Spleen (tissue), 11 donors: ENCODE results near the gene FOXP1. TPM values are rescaled to one million over a fixed set of nuclear protein-coding genes. Genes with fewer than 3 reads are reported as not detected.

ENCODE experiments used
- DNase-seq: peaks from one replicate; pipeline ENCODE4 v3.0.0-alpha.2; 2020
- H3K27ac ChIP-seq, 8 donors: fragments of 200-600 bp; sonication (generic) in 7 of 8; 1 replicate in 4 of 8; 2 replicates in 4 of 8; pipeline versions ENCODE4 v1.5.0 to v1.8.0; 2016 to 2021; ENCODE audit warnings: inconsistent platforms in 4 of 8, mild to moderate bottlenecking in 4 of 8, moderate library complexity in 1 of 8
- H3K27me3 ChIP-seq, 7 donors: fragments of 200-600 bp; sonication (generic) in 6 of 7; replicated peaks in 1 of 7; 1 replicate in 4 of 7; 2 replicates in 3 of 7; pipeline versions ENCODE4 v1.5.0 to v1.8.0; 2016 to 2021; ENCODE audit warnings: inconsistent platforms in 3 of 7, mild to moderate bottlenecking in 1 of 7
- H3K36me3 ChIP-seq, 6 donors: fragments of 200-600 bp; sonication (generic) in 5 of 6; 1 replicate in 4 of 6; 2 replicates in 2 of 6; pipeline versions ENCODE4 v1.5.0 to v1.8.0; 2016 to 2021; ENCODE audit warnings: inconsistent platforms in 2 of 6
- H3K4me1 ChIP-seq, 6 donors: fragments of 200-600 bp; sonication (generic) in 5 of 6; 1 replicate in 3 of 6; 2 replicates in 3 of 6; pipeline versions ENCODE4 v1.5.0 to v1.8.0; 2016 to 2021; ENCODE audit warnings: inconsistent platforms in 3 of 6
- H3K4me3 ChIP-seq, 8 donors: fragments of 200-600 bp; sonication (generic) in 7 of 8; 1 replicate in 4 of 8; 2 replicates in 4 of 8; pipeline versions ENCODE4 v1.5.0 to v1.8.0; 2016 to 2021; ENCODE audit warnings: inconsistent platforms in 4 of 8, mild to moderate bottlenecking in 4 of 8, moderate library complexity in 2 of 8
- H3K9me3 ChIP-seq, 8 donors: fragments of 200-600 bp; sonication (generic) in 7 of 8; 1 replicate in 4 of 8; 2 replicates in 4 of 8; pipeline versions ENCODE4 v1.5.0 to v1.8.0; 2016 to 2021; ENCODE audit warnings: inconsistent platforms in 4 of 8
- CTCF ChIP-seq, 11 experiments: fragments of 200-600 bp in 7 of 11; fragments of 450-650 bp in 4 of 11; sonication (generic) in 4 of 11; IDR thresholded peaks in 8 of 11; conservative IDR thresholded peaks in 3 of 11; 1 replicate in 7 of 11; 2 replicates in 4 of 11; pipeline versions ENCODE4 v1.4.0 to v1.8.0; 2016 to 2021; ENCODE audit warnings: antibody characterized with exemption in 11 of 11, inconsistent platforms in 4 of 11, mild to moderate bottlenecking in 1 of 11
- POLR2A ChIP-seq, 3 donors: fragments of 450-650 bp; IDR thresholded peaks; one replicate each; pipeline ENCODE4 v1.5.1; 2017; ENCODE audit warnings: antibody characterized with exemption in 3 of 3, mild to moderate bottlenecking in 1 of 3
- POLR2AphosphoS5 ChIP-seq, 3 donors: sonication (generic); formaldehyde crosslinking; IDR thresholded peaks; one replicate each; pipeline ENCODE4 v1.5.1; 2017; ENCODE audit warnings: antibody characterized with exemption in 3 of 3
- WGBS, 5 donors: extraction: QIAGEN DNeasy Blood & Tissue Kit in 3 of 5; methylation state at CpG; one replicate each; pipeline versions ENCODE4 v1.1.5 to v1.1.7; 2013 to 2018; 5-methylcytosine and 5-hydroxymethylcytosine counted together
- intact Hi-C: fragments of 100-400 bp; cut with DNase I; formaldehyde crosslinking; loops from one replicate; pipeline ENCODE4 v1.15.0; 2023; ENCODE audit warnings: low total_unique reads
- polyA plus RNA-seq, 3 donors: library from polyadenylated mRNA; stranded (reverse); fragments of 200-250 nt; gene quantifications; one replicate each; pipeline ENCODE4 v1.2.1, GENCODE V29; 2013
- total RNA-seq, 7 donors: library from RNA; depleted of rRNA in 3 of 7; stranded (reverse); fragments of >200 nt in 3 of 7; fragmentation: NEBNext Ultra II Directional in 4 of 7; extraction: Animal tissue kit (Norgen Biotek cat#: 25700) in 4 of 7; gene quantifications; one replicate each; pipeline versions ENCODE4 v1.1.0 to v1.2.1, GENCODE V29; 2016 to 2021
- donor health status: healthy with polysubstance abuse.
- donor health status: DM: no; HTN: no; CAD: no; lungs with moderate emphysema.
- donor health status: DM: no; HTN: no; CAD: no.
- donor health status: Bipolar disorder and iron deficiency.
- donor health status: healthy.
- donor health status: DM: no; HTN: no; CAD: no.
- donor health status: DM: yes; HTN: yes; CAD: no.

The FOXP1 gene
- total and polyA plus RNA-seq, 10 donors, result 11.1 to 202 (median 153) TPM

GRCh38 chr3:71486831-71487230 lies 96.7 kb downstream of the FOXP1 start:
- H3K27ac ChIP-seq, result peak overlapping the region in 7 of 8 donors; percentile 12 to 75 (median 48)
- H3K4me1 ChIP-seq, result peaks cover 7 to 92% (median 32%) of the 10 kb centered on the region in 6 donors
- TF ChIP-seq POLR2A (IDR thresholded peaks at IDR 0.05), result no peak
- TF ChIP-seq CTCF (IDR thresholded peaks at IDR 0.05 in 8 of 11, conservative IDR thresholded peaks at IDR 0.05 in 3 of 11), result no peak
- no peak for TF ChIP-seq POLR2AphosphoS5 (IDR thresholded peaks at IDR 0.05)
- WGBS, 5 donors, result 79 to 94% (median 86%) methylated on average over 6 of the region's 6 CpGs
- no peak overlapping the region for H3K4me3 ChIP-seq
- peaks cover 0 to 9% (median 0%) of the 10 kb centered on the region in 8 donors for H3K9me3 ChIP-seq
- intact Hi-C loops, result no loop called here
- H3K27me3 ChIP-seq, result no peaks in the 10 kb centered on the region
- no peak for DNase-seq
- H3K36me3 ChIP-seq, result peaks cover 0 to 20% (median 0%) of the 10 kb centered on the region in 6 donors

GRCh38 chr3:71485896-71486295 lies 97.6 kb downstream of the FOXP1 start:
- H3K27ac ChIP-seq, result peak overlapping the region in 3 of 8 donors; percentile 15 to 75 (median 34)
- no peak for DNase-seq
- H3K4me1 ChIP-seq, result peaks cover 7 to 92% (median 31%) of the 10 kb centered on the region in 6 donors
- H3K9me3 ChIP-seq, result peaks cover 0 to 2% (median 0%) of the 10 kb centered on the region in 8 donors
- intact Hi-C loops, result no loop called here
- no peak overlapping the region for H3K4me3 ChIP-seq
- WGBS, 5 donors, result 28 to 58% (median 42%) methylated on average over 1 of the region's 1 CpG
- no peaks in the 10 kb centered on the region for H3K27me3 ChIP-seq
- peaks cover 0 to 10% (median 0%) of the 10 kb centered on the region in 6 donors for H3K36me3 ChIP-seq
- TF ChIP-seq CTCF (IDR thresholded peaks at IDR 0.05 in 8 of 11, conservative IDR thresholded peaks at IDR 0.05 in 3 of 11) (no peak), POLR2AphosphoS5 (IDR thresholded peaks at IDR 0.05) (no peak), POLR2A (IDR thresholded peaks at IDR 0.05) (no peak)

GRCh38 chr3:71484452-71484851 lies 99.1 kb downstream of the FOXP1 start:
- Histone ChIP-seq H3K36me3 (peaks cover 0 to 3% (median 0%) of the 10 kb centered on the region in 6 donors), H3K4me1 (peaks cover 7 to 97% (median 31%) of the 10 kb centered on the region in 6 donors), H3K27ac (peak overlapping the region in 1 of 8 donors; percentile 2), H3K9me3 (no peaks in the 10 kb centered on the region), H3K27me3 (no peaks in the 10 kb centered on the region), H3K4me3 (no peak overlapping the region)
- no peak for TF ChIP-seq CTCF (IDR thresholded peaks at IDR 0.05 in 8 of 11, conservative IDR thresholded peaks at IDR 0.05 in 3 of 11)
- no peak for TF ChIP-seq POLR2AphosphoS5 (IDR thresholded peaks at IDR 0.05)
- no peak for TF ChIP-seq POLR2A (IDR thresholded peaks at IDR 0.05)
- DNase-seq, result no peak
- intact Hi-C loops, result no loop called here
- WGBS, 5 donors, result 89 to 98% (median 95%) methylated on average over 5 of the region's 5 CpGs

- Histone ChIP-seq H3K27me3 (no peaks in the 10 kb centered on the region), H3K4me1 (peaks cover 7 to 97% (median 31%) of the 10 kb centered on the region in 6 donors), H3K36me3 (no peaks in the 10 kb centered on the region), H3K4me3 (no peak overlapping the region), H3K27ac (peak overlapping the region in 1 of 8 donors; percentile 2), H3K9me3 (no peaks in the 10 kb centered on the region)
- no peak for DNase-seq
- WGBS, 5 donors, result 77 to 89% (median 88%) methylated on average over 2 of the region's 2 CpGs
- intact Hi-C loops, result no loop called here
- no peak for TF ChIP-seq CTCF (IDR thresholded peaks at IDR 0.05 in 8 of 11, conservative IDR thresholded peaks at IDR 0.05 in 3 of 11)
- no peak for TF ChIP-seq POLR2AphosphoS5 (IDR thresholded peaks at IDR 0.05)
- TF ChIP-seq POLR2A (IDR thresholded peaks at IDR 0.05), result no peak
Observed at GRCh38 chr3:71484047-71484446, 99.5 kb downstream of the FOXP1 start.
